ENCODE data around the gene BOD1L1.

DNA sequence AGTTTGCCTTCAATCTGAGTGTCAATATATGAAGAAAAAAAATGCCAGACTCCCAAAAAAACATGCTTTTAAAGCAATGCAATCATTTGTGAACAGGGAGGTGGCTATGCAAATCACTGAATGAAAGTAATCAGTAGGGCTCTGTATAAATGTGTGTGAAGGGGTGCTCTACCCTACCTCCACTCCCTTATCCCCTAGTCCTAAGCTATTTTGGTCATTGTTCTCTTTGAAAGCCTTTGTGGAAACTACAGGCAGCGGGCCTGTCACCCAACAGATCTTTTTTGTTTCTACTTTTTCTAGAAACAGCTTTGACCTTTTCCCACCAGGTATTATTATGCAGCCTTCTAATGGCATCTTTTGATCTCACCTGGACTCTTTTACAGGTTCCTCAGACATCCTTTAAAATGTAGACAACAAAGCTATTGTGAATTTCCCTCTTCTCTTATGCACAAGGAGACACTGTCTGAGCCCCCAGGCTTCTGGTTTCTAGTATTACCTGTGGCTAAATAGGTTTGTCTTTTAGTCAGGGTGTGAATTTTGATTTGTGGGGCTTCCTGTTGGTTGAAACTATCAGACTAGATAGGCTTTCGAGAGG lies 9.2 kb downstream of the BOD1L1 start:
- TF ChIP-seq, protein P1, sequence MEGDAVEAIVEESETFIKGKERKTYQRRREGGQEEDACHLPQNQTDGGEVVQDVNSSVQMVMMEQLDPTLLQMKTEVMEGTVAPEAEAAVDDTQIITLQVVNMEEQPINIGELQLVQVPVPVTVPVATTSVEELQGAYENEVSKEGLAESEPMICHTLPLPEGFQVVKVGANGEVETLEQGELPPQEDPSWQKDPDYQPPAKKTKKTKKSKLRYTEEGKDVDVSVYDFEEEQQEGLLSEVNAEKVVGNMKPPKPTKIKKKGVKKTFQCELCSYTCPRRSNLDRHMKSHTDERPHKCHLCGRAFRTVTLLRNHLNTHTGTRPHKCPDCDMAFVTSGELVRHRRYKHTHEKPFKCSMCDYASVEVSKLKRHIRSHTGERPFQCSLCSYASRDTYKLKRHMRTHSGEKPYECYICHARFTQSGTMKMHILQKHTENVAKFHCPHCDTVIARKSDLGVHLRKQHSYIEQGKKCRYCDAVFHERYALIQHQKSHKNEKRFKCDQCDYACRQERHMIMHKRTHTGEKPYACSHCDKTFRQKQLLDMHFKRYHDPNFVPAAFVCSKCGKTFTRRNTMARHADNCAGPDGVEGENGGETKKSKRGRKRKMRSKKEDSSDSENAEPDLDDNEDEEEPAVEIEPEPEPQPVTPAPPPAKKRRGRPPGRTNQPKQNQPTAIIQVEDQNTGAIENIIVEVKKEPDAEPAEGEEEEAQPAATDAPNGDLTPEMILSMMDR (IDR thresholded peaks at IDR 0.05; ENCODE audit: low read length): no peak
- no peak for TF ChIP-seq EZH2 (IDR thresholded peaks at IDR 0.05; ENCODE audit: borderline replicate concordance, low read length)
